H9 (cell line): ENCODE data around the gene TAPBPL. TPM values are rescaled to one million over a fixed set of nuclear protein-coding genes. Genes with fewer than 3 reads are reported as not detected.
"Not testable (repeated sequence)": the region's sequence is repeated elsewhere in the genome, so short reads cannot be mapped to it uniquely, and the experiment has no call there.

Experiments
- DNase-seq: peaks from one replicate; pipeline ENCODE4 v3.0.0-alpha.2; 2017
- H2AFZ ChIP-seq: one replicate; pipeline ENCODE4 v1.6.1; 2013; ENCODE audit warnings: mild to moderate bottlenecking, low read length, control low read depth, moderate library complexity
- H2AK5ac ChIP-seq: 2 replicates; pipeline ENCODE4 v1.6.1; 2013; ENCODE audit warnings: low read length, control low read depth, mixed read lengths; ENCODE audit not compliant: insufficient read length
- H2BK120ac ChIP-seq: one replicate; pipeline ENCODE4 v1.6.1; 2013; ENCODE audit warnings: low read depth, mild to moderate bottlenecking, low read length, control low read depth, inconsistent platforms; ENCODE audit not compliant: poor library complexity, severe bottlenecking
- H2BK12ac ChIP-seq: 2 replicates; pipeline ENCODE4 v1.6.1; 2013; ENCODE audit warnings: low read length, control low read depth, mixed read lengths, low read depth; ENCODE audit not compliant: insufficient read length
- H2BK15ac ChIP-seq: 2 replicates; pipeline ENCODE4 v1.6.1; 2013; ENCODE audit warnings: low read depth, low read length, control low read depth
- H2BK20ac ChIP-seq: one replicate; pipeline ENCODE4 v1.6.1; 2013; ENCODE audit warnings: low read depth, mild to moderate bottlenecking, low read length, control low read depth, inconsistent platforms; ENCODE audit not compliant: poor library complexity, severe bottlenecking
- H2BK5ac ChIP-seq: 2 replicates; pipeline ENCODE4 v1.6.1; 2013; ENCODE audit warnings: low read length, control low read depth, mixed read lengths; ENCODE audit not compliant: insufficient read length
- H3K14ac ChIP-seq: 2 replicates; pipeline ENCODE4 v1.6.1; 2013; ENCODE audit warnings: low read length, control low read depth; ENCODE audit not compliant: insufficient read depth
- H3K18ac ChIP-seq: 2 replicates; pipeline ENCODE4 v1.6.1; 2013; ENCODE audit warnings: low read depth, mild to moderate bottlenecking, mixed read lengths, low read length, control low read depth; ENCODE audit not compliant: insufficient read length
- H3K23ac ChIP-seq: 2 replicates; pipeline ENCODE4 v1.6.1; 2013; ENCODE audit warnings: low read length, control low read depth, mixed read lengths, low read depth; ENCODE audit not compliant: insufficient read length
- H3K23me2 ChIP-seq: 2 replicates; pipeline ENCODE4 v1.6.1; 2013; ENCODE audit warnings: low read depth, mild to moderate bottlenecking, mixed read lengths, low read length, control low read depth; ENCODE audit not compliant: insufficient read length, poor library complexity, severe bottlenecking
- H3K27ac ChIP-seq: 2 replicates; pipeline ENCODE4 v1.5.1; 2013; ENCODE audit warnings: low read length, control low read depth, mixed read lengths, low read depth; ENCODE audit not compliant: insufficient read length
- H3K27me3 ChIP-seq: 2 replicates; pipeline ENCODE4 v1.6.1; 2013; ENCODE audit warnings: low read length, control low read depth, inconsistent platforms; ENCODE audit not compliant: insufficient read depth
- H3K4ac ChIP-seq: 2 replicates; pipeline ENCODE4 v1.6.1; 2013; ENCODE audit warnings: low read depth, mild to moderate bottlenecking, control low read depth, inconsistent platforms, low read length, moderate library complexity
- H3K4me1 ChIP-seq: 2 replicates; pipeline ENCODE4 v1.6.1; 2013; ENCODE audit warnings: low read length, control low read depth, inconsistent platforms; ENCODE audit not compliant: insufficient read depth
- H3K4me2 ChIP-seq: 2 replicates; pipeline ENCODE4 v1.6.1; 2013; ENCODE audit warnings: low read length, control low read depth, mixed read lengths; ENCODE audit not compliant: insufficient read length, insufficient read depth
- H3K56ac ChIP-seq: 2 replicates; pipeline ENCODE4 v1.6.1; 2013; ENCODE audit warnings: low read depth, mild to moderate bottlenecking, mixed read lengths, low read length, control low read depth; ENCODE audit not compliant: insufficient read length
- H3K79me1 ChIP-seq: 2 replicates; pipeline ENCODE4 v1.6.1; 2013; ENCODE audit warnings: low read depth, mild to moderate bottlenecking, moderate library complexity, low read length, control low read depth, inconsistent platforms; ENCODE audit not compliant: insufficient read depth, poor library complexity, severe bottlenecking
- H3K79me2 ChIP-seq: 2 replicates; pipeline ENCODE4 v1.6.1; 2013; ENCODE audit warnings: low read length, control low read depth, inconsistent platforms; ENCODE audit not compliant: insufficient read depth
- H3K9ac ChIP-seq: 2 replicates; pipeline ENCODE4 v1.6.1; 2013; ENCODE audit warnings: low read length, control low read depth, mixed read lengths; ENCODE audit not compliant: insufficient read length; ENCODE audit errors: extremely low read depth
- H3K9me3 ChIP-seq: one replicate; pipeline ENCODE4 v1.6.1; 2013; ENCODE audit warnings: low read depth, low read length, inconsistent platforms; ENCODE audit not compliant: control insufficient read depth
- H3T11ph ChIP-seq: one replicate; pipeline ENCODE4 v1.6.1; 2013; ENCODE audit warnings: mild to moderate bottlenecking, low read length, control low read depth, inconsistent platforms
- H4K20me1 ChIP-seq: one replicate; pipeline ENCODE4 v1.6.1; 2013; ENCODE audit not compliant: control insufficient read depth, insufficient read length, insufficient read depth
- H4K5ac ChIP-seq: 2 replicates; pipeline ENCODE4 v1.6.1; 2013; ENCODE audit warnings: low read depth, mild to moderate bottlenecking, mixed read lengths, low read length, control low read depth; ENCODE audit not compliant: insufficient read length
- H4K8ac ChIP-seq: replicated peaks from 2 replicates; pipeline ENCODE4 v1.6.1; 2013; ENCODE audit warnings: low read length, control low read depth, mixed read lengths, low read depth; ENCODE audit not compliant: insufficient read length
- H4K91ac ChIP-seq: 2 replicates; pipeline ENCODE4 v1.6.1; 2013; ENCODE audit warnings: low read depth, mild to moderate bottlenecking, moderate library complexity, mixed read lengths, low read length, control low read depth; ENCODE audit not compliant: insufficient read length
- H3K27ac Mint-ChIP-seq, 3 experiments: 2 replicates in 2 of 3; 3 replicates in 1 of 3; pipeline ENCODE4 v1.8.0; 2020 to 2021; ENCODE audit warnings: mixed read lengths in 3 of 3, mild to moderate bottlenecking in 1 of 3, moderate library complexity in 1 of 3
- H3K27me3 Mint-ChIP-seq: 2 replicates; pipeline ENCODE4 v1.8.0; 2021; ENCODE audit warnings: low read depth, mild to moderate bottlenecking, moderate library complexity, mixed read lengths
- H3K36me3 Mint-ChIP-seq, 3 experiments: 2 replicates in 2 of 3; 3 replicates in 1 of 3; pipeline ENCODE4 v1.8.0; 2020 to 2021; ENCODE audit warnings: low read depth in 3 of 3, mixed read lengths in 3 of 3; ENCODE audit not compliant: insufficient read depth in 1 of 3
- H3K4me1 Mint-ChIP-seq, 2 experiments: 2 replicates each; pipeline ENCODE4 v1.8.0; 2020; ENCODE audit warnings: mixed read lengths in 2 of 2
- H3K4me3 Mint-ChIP-seq, 2 experiments: 2 replicates in 1 of 2; 3 replicates in 1 of 2; pipeline ENCODE4 v1.8.0; 2020 to 2021; ENCODE audit warnings: mild to moderate bottlenecking in 2 of 2, mixed read lengths in 2 of 2, moderate library complexity in 1 of 2
- H3K9me3 Mint-ChIP-seq, 2 experiments: 2 replicates in 1 of 2; 3 replicates in 1 of 2; pipeline ENCODE4 v1.8.0; 2020; ENCODE audit warnings: mild to moderate bottlenecking in 2 of 2, mixed read lengths in 2 of 2, moderate library complexity in 1 of 2
- CTCF ChIP-seq: fragments of 200-600 bp; sonication (generic); conservative IDR thresholded peaks from 3 replicates; pipeline ENCODE4 v1.8.0; 2021; ENCODE audit warnings: antibody characterized with exemption, mild to moderate bottlenecking
- WGBS: extraction: QIAGEN DNeasy Blood & Tissue Kit; methylation state at CpG from one replicate; pipeline ENCODE4 v1.1.7; 2013; ENCODE audit warnings: missing lambda C conversion rate, low lambda C conversion rate, mixed read lengths; ENCODE audit not compliant: insufficient read length; ENCODE audit errors: extremely low coverage; 5-methylcytosine and 5-hydroxymethylcytosine counted together
- total RNA-seq: library from RNA; stranded (reverse); gene quantifications from 2 replicates; pipeline ENCODE4 v1.2.1, GENCODE V29; 2021

TAPBPL gene
- total RNA-seq, 1 experiment from 2014 or later = 1.4 TPM

DNA sequence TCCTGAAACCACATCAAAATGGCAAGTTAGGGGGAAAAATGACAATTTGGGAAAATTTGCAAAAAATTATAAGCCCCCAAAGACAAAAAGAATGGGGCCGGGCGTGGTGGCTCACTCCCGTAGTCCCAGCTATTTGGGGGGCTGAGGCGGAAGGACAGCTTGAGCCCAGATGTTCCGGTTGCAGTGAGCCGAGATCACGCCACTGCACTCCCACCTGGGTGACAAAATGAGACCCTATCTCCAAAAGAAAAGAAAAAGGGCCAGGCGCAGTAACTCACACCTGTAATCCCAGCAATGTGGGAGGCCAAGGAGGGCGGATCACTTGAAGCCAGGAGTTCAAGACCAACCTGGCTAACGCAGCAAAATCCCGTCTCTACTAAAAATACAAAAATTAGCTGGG lies 20.6 kb downstream of the TAPBPL start:
- no peaks in the 10 kb centered on the region; the same call in 1 of the 2 replicates for H3K79me2 ChIP-seq
- DNase-seq = no peak
- Mint-ChIP-seq H3K4me3 (no peak overlapping the region), H3K4me1 (peaks cover 18% of the 10 kb centered on the region in 2 experiments), H3K36me3 (peaks cover 5 to 15% (median 12%) of the 10 kb centered on the region in 3 experiments; a peak in 6 of 7 replicates), H3K9me3 (peaks cover 14 to 16% of the 10 kb centered on the region in 2 experiments), H3K27ac (no peak overlapping the region), H3K27me3 (peaks cover 24% of the 10 kb centered on the region)
- H3K79me1 ChIP-seq = no peaks in the 10 kb centered on the region
- no CpG with 5 or more reads among the region's 11 CpGs for WGBS
- H3K4ac ChIP-seq = no peak overlapping the region
- H4K8ac ChIP-seq = no peak overlapping the region
- H3K27me3 ChIP-seq = no peaks in the 10 kb centered on the region
- no peak overlapping the region for H4K5ac ChIP-seq
- no peak overlapping the region for H2BK120ac ChIP-seq
- H2AFZ ChIP-seq = no peak overlapping the region
- no peak overlapping the region for H2BK20ac ChIP-seq
- H3K4me1 ChIP-seq = no peaks in the 10 kb centered on the region
- no peaks in the 10 kb centered on the region for H3K9me3 ChIP-seq
- H3K18ac ChIP-seq = no peak overlapping the region
- H3K14ac ChIP-seq = no peak overlapping the region
- H4K91ac ChIP-seq = no peak overlapping the region
- H2AK5ac ChIP-seq = no peak overlapping the region
- no peaks in the 10 kb centered on the region for H4K20me1 ChIP-seq
- peaks cover 6% of the 10 kb centered on the region for H3K23me2 ChIP-seq
- H3T11ph ChIP-seq = no peak overlapping the region
- no peak overlapping the region for H3K27ac ChIP-seq
- no peak overlapping the region for H2BK15ac ChIP-seq
- TF ChIP-seq CTCF = no peak
- H3K56ac ChIP-seq = no peak overlapping the region
- no peak overlapping the region for H2BK12ac ChIP-seq
- no peak overlapping the region for H3K9ac ChIP-seq
- no peak overlapping the region for H3K23ac ChIP-seq
- H2BK5ac ChIP-seq = no peak overlapping the region
- no peak overlapping the region for H3K4me2 ChIP-seq

- H3K23me2 ChIP-seq, H3K9me3 ChIP-seq, H3K36me3 Mint-ChIP-seq, H3K27me3 ChIP-seq, H2BK12ac ChIP-seq, H2BK20ac ChIP-seq, H3K4me2 ChIP-seq, H4K91ac ChIP-seq, H2BK5ac ChIP-seq, H3K27ac ChIP-seq, H3K4ac ChIP-seq, H2BK15ac ChIP-seq, H3K18ac ChIP-seq, H3K9ac ChIP-seq, H3K14ac ChIP-seq, H2BK120ac ChIP-seq, H2AFZ ChIP-seq, H3T11ph ChIP-seq, H3K79me2 ChIP-seq, H4K5ac ChIP-seq, H3K56ac ChIP-seq, H4K8ac ChIP-seq, H2AK5ac ChIP-seq, H4K20me1 ChIP-seq, DNase-seq, H3K4me1 ChIP-seq, H3K4me1 Mint-ChIP-seq, H3K23ac ChIP-seq, H3K4me3 Mint-ChIP-seq, H3K27ac Mint-ChIP-seq, H3K79me1 ChIP-seq: not testable (repeated sequence)
- WGBS = no CpG with 5 or more reads among the region's 48 CpGs
- H3K9me3 Mint-ChIP-seq = peaks cover 14 to 16% of the 10 kb centered on the region in 2 experiments
- peaks cover 26% of the 10 kb centered on the region for H3K27me3 Mint-ChIP-seq
These were observed 23.6 kb downstream of the TAPBPL start for GRCh38 chr12:6475233-6475975.
